Posterior vena cava (tissue), 2 donors: Measurements from ENCODE around the gene FBXO39. TPM values are rescaled to one million over a fixed set of nuclear protein-coding genes. Genes with fewer than 3 reads are reported as not detected.
A peak's percentile ranks its signal among the peaks of the same experiment; 100 is the strongest.
"Not testable (repeated sequence)": the region's sequence is repeated elsewhere in the genome, so short reads cannot be mapped to it uniquely, and the experiment has no call there.

ENCODE experiments used
- DNase-seq: peaks from one replicate; pipeline ENCODE4 v3.0.0-alpha.2; 2020; ENCODE audit warnings: low spot score
- intact Hi-C, 2 donors: fragments of 100-400 bp; cut with DNase I; formaldehyde crosslinking; loops; one replicate each; pipeline versions ENCODE4 v1.14.1 to v1.14.2; 2022 to 2023
- long read RNA-seq, 2 donors: library from polyadenylated mRNA; unstranded; transcript quantifications; one replicate each; pipeline ENCODE4 v2.0.0, GENCODE V29; 2020 to 2021
- total RNA-seq, 2 donors: library from RNA; stranded (reverse); fragmentation: NEBNext Ultra II Directional; extraction: Animal tissue kit (Norgen Biotek cat#: 25700); gene quantifications; one replicate each; pipeline ENCODE4 v1.2.1, GENCODE V29; 2021
- donor health status: DM: yes; HTN: yes; CAD: no.
- donor health status: DM: yes; HTN: yes; CAD: no.

Gene FBXO39
- total RNA-seq = under 1 TPM in 1 of 2 donors, not detected in 1; 0.67 TPM
- long read RNA-seq, donor 1 = 0 reads
- long read RNA-seq, donor 2, partial matches to known transcripts = 1 of 1 reads
- long read RNA-seq, donor 2, other reads (novel, unspliced or antisense) = 0 of 1 reads

- intact Hi-C loops = loop anchor here in 1 of 2 donors (5.0 kb wide), 1 partner anchor 1001 kb away; no protein-coding TSS in a partner anchor
- no peak for DNase-seq
These were observed at the start of gene FBXO39 for GRCh38 chr17:6775871-6776405. FBXO39 (plus strand) TSS chr17:6776215; CDS start chr17:6779869, 3,654 bp downstream.

DNA sequence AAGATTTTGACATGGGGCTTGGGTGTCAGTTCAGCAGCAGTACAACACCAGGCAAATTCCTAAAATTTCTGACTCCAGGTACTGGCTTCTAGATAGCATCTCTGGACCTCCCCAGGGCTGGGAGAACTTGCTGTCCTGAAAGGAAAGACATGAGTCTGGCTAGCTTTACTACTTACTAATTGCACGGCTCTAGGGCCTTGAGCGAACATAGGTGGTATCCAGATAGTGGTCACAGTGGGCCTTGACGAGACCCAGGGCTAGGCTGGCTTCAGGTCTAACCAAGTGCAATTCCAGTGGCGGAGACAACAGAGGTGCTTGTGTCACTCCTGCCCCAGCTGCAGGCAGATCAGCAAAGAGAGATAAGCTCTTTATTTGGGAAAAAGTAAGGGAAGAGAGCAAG, 46.5 kb upstream of the FBXO39 start:
- DNase-seq = no peak
- intact Hi-C loops = no loop called here

- DNase-seq, intact Hi-C loops: not testable (repeated sequence)
These were observed 29.4 kb upstream of the FBXO39 start for GRCh38 chr17:6746665-6747064.

GRCh38 chr17:6748617-6749016, 27.4 kb upstream of the FBXO39 start:
- no peak for DNase-seq
- intact Hi-C loops = no loop called here

DNA sequence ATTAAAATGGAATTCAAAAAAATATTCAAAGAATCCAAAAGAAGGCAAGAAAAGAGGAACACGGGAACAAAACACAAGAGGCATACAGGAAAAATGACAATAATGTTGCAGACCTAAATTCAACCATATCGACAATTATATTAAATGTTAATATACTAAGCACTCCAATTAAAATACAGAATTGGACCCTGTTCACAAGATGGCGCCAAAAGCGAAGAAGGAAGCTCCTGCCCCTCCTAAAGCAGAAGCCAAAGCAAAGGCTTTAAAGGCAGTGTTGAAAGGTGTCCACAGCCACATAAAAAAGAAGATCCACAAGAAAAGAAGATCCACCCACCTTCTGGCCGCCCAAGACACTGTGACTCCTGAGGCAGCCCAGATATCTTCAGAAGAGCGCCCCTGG, 26.5 kb upstream of the FBXO39 start:
- intact Hi-C loops = no loop called here
- DNase-seq = no peak

GRCh38 chr17:6752068-6752909, 23.7 kb upstream of the FBXO39 start:
- intact Hi-C loops = no loop called here
- DNase-seq = peak; percentile 84

- intact Hi-C loops = no loop called here
- peak; percentile 85 for DNase-seq
These were observed 23.0 kb upstream of the FBXO39 start for GRCh38 chr17:6753006-6753445.

DNA sequence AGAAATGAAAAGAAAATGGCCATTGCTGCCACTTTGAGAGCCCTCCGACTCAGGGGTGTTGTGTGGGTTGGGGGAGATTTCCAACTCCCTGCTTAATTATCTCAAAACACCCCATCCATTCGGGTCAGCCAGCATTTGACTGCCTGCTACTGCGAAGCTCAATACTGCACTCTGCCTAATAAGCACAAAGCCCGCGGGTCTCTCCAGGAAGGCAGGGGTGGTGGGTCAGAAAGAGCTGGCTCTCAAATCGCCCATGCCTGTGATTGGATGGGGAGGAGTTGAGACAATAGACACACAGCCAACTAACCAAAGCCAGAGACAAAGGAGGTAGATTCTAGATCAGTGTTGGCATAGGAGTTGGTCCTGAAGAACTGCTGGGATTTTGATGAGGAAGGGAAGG, 22.5 kb upstream of the FBXO39 start:
- intact Hi-C loops = no loop called here
- DNase-seq = no peak

DNA sequence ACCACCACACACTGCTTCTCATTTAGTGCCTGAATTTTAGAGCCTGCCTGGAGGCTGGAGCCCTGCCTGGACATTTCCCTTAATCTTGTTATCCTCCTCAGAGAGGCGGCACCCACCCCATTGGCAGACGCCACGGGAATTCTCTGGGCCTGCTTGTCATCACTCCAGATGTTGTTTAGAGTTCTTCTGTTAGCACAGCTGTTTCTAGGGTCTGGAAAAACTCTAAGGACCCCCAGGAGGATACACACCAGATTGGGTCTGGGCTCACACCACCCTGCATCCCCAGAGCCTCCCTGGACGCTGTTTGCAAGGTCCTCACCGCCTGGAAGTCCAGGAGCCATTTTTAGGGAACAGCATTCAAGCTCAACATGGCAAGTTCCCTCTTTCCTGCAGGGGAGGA, 20.7 kb upstream of the FBXO39 start:
- peak; percentile 85 for DNase-seq
- intact Hi-C loops = no loop called here

DNA sequence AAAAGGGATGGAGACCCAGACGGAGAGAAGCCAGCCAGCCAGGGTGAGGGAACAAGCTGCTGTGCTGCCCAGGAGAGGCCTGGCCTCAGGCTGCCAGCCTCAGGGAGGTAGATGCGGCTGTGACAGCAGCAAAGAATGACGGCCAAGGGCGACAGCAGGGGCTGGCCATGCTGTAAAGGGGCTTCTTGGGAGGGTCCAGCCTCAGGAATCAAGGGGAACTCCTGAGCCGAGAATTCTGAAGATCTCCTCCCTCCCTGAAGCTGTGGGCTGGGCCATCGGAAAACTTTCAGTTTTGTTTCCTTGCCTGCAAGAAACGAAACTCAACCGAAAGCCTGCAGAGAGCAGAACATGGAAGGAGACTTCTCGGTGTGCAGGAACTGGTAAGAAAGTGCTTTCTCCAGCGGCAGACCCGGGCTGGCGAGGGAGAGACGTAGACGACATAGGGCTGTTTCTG, 20.3 kb upstream of the FBXO39 start, which contains the start of gene XAF1:
Gene XAF1 (plus strand): TSS at position 316 of the 454 bp plus-strand sequence. CDS start 33 bp downstream, at position 349.
- intact Hi-C loops = no loop called here
- DNase-seq = no peak

DNA sequence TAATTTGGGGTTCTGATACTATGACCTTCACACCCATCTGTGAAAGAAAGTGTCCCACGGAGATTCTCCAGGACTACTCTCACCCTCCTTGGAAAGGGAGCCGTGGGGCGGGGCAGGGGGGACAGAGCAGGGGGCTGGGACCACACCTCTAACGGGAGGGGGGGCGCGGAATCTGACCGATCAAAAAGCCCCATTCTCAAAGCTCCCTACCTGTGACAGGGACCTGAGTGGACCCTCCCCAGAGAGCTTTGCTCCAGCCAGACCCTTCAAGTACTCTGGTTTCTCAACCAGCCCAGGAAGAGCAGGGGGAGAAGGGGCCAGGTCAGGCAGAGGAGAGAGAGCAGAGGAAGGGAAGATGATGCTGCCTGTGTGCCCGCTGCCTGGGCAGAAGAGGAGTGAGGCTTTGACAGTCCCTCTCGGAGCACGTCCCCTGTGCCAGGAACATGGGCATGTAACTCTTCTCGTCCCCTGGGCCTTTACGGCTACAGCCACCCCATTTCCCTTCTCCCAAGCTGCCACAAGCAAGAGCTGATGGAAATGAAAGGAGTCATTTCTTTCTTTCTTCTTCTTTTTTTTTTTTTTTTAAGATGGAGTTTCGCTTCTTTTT, 19.5 kb upstream of the FBXO39 start:
- intact Hi-C loops = no loop called here
- DNase-seq = no peak

GRCh38 chr17:6757747-6758146, 18.3 kb upstream of the FBXO39 start:
- intact Hi-C loops = no loop called here

DNA sequence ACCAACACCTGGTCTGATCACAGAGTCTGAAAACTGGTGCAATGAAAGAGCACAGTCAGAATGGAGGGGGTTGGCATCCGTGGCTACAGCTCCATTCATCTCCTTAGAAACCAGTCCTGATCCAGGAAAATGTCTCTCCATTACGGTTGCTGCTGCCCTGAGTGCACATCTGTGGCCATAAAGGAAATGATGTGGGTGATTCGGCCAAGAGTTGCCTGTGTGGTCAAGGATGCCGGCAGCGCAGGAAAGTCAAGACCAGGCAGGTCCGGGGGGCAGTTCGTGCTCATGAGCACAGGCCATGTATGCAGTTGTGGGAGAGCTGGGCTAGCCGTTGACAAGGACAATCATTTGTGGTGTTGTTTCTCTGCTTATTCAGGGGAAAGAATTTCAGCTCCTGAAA, 14.2 kb upstream of the FBXO39 start:
- no peak for DNase-seq
- intact Hi-C loops = loop anchor here in 1 of 2 donors (10.0 kb wide), 1 partner anchor 57 kb away; no protein-coding TSS in a partner anchor

More at GRCh38 chr17:6757747-6758146, 18.3 kb upstream of the FBXO39 start:
- DNase-seq = no peak

DNA sequence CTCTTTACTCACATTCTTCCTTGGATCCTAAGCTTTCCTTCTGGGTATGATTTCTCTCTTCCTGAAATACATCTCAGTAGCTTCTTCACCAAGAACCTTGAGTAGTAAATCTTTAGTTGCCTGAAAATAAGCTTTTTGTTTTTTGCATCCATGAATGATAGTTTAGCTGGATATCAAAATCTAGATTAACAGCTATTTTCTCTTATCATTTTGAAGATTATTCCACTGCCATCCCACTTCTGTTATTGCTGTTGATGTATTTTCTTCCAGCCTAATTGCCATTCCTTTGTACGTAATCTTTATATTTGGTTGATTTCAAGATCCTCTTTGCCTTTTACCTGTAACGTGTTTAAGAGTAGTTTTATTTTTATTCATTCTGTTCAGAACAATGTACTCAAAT, 7.6 kb upstream of the FBXO39 start:
- DNase-seq = no peak
- intact Hi-C loops = loop anchor here in 1 of 2 donors (10.0 kb wide), 1 partner anchor 64 kb away; no protein-coding TSS in a partner anchor

GRCh38 chr17:6772016-6772415, 4.0 kb upstream of the FBXO39 start:
- intact Hi-C loops = no loop called here
- no peak for DNase-seq

- intact Hi-C loops = loop anchor here in 1 of 2 donors (5.0 kb wide), 1 partner anchor 1002 kb away; no protein-coding TSS in a partner anchor
- DNase-seq = not testable (repeated sequence)
These were observed 1.1 kb upstream of the FBXO39 start for GRCh38 chr17:6774906-6775305.

DNA sequence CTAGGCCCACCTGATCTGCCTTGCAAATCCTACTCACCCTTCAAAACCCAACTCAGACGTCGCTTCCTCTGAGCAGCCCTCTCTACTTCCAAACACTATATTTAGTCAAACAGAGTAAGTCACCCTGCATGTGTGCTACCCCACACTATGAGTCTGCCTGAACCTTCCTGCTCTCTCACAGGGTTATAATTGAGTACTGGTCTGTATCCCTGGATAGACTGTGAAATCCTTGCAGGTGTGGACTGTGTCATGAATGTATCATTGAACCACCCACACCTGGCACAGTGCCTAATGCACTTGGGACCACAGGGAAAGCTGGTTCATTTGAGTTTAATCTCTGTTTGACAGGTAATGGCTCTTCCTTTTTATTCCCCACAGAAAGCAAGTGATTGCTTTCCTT, 3.4 kb downstream of the FBXO39 start:
- intact Hi-C loops = loop anchor here in 1 of 2 donors (5.0 kb wide), 1 partner anchor 998 kb away; no protein-coding TSS in a partner anchor
- no peak for DNase-seq

DNA sequence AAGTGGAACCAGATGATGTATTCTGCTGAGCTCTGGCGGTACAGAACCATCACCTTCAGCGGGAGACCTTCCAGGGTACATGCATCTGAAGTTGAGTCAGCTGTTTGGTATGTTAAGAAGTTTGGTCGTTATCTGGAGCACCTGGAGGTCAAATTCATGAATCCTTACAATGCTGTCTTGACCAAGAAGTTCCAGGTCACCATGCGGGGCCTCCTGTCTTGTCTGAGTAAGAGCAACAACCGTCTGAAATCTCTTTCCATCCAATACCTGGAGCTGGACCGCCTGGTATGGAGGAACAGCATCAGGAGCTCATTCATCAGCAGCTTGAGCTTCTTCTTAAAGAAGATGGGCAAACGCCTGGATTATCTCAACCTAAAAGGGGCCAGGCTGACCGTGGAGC, 4.0 kb downstream of the FBXO39 start:
- intact Hi-C loops = no loop called here

GRCh38 chr17:6780886-6781285, 4.9 kb downstream of the FBXO39 start:
- no peak for DNase-seq
- intact Hi-C loops = no loop called here

More for the DNA sequence above, 4.0 kb downstream of the FBXO39 start:
- no peak for DNase-seq

DNA sequence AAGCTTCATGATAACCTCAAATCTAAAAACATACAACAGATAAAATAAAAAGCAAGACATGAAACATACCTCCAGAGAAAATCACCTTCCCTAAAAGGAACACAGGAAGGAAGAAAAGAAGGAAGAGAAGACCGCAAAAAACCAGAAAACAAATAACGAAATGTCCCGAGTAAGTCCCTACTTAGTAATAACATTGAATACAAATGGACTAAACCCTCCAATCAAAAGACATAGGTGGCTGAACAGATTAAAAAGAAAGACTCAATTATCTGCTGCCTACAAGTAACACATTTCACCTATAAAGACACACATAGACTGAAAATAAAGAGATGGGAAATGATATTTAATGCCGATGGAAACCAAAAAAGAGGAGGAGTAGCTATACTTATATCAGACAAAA, 6.2 kb downstream of the FBXO39 start:
- intact Hi-C loops = no loop called here
- no peak for DNase-seq
